H9 (cell line): Measurements from ENCODE around the gene CCPG1. TPM values are rescaled to one million over a fixed set of nuclear protein-coding genes. Genes with fewer than 3 reads are reported as not detected.

Experiments
- DNase-seq: peaks from one replicate; pipeline ENCODE4 v3.0.0-alpha.2; 2017
- H2AFZ ChIP-seq: one replicate; pipeline ENCODE4 v1.6.1; 2013; ENCODE audit warnings: mild to moderate bottlenecking, low read length, control low read depth, moderate library complexity
- H2AK5ac ChIP-seq: 2 replicates; pipeline ENCODE4 v1.6.1; 2013; ENCODE audit warnings: low read length, control low read depth, mixed read lengths; ENCODE audit not compliant: insufficient read length
- H2BK120ac ChIP-seq: one replicate; pipeline ENCODE4 v1.6.1; 2013; ENCODE audit warnings: low read depth, mild to moderate bottlenecking, low read length, control low read depth, inconsistent platforms; ENCODE audit not compliant: poor library complexity, severe bottlenecking
- H2BK12ac ChIP-seq: 2 replicates; pipeline ENCODE4 v1.6.1; 2013; ENCODE audit warnings: low read length, control low read depth, mixed read lengths, low read depth; ENCODE audit not compliant: insufficient read length
- H2BK15ac ChIP-seq: 2 replicates; pipeline ENCODE4 v1.6.1; 2013; ENCODE audit warnings: low read depth, low read length, control low read depth
- H2BK20ac ChIP-seq: one replicate; pipeline ENCODE4 v1.6.1; 2013; ENCODE audit warnings: low read depth, mild to moderate bottlenecking, low read length, control low read depth, inconsistent platforms; ENCODE audit not compliant: poor library complexity, severe bottlenecking
- H2BK5ac ChIP-seq: 2 replicates; pipeline ENCODE4 v1.6.1; 2013; ENCODE audit warnings: low read length, control low read depth, mixed read lengths; ENCODE audit not compliant: insufficient read length
- H3K14ac ChIP-seq: 2 replicates; pipeline ENCODE4 v1.6.1; 2013; ENCODE audit warnings: low read length, control low read depth; ENCODE audit not compliant: insufficient read depth
- H3K18ac ChIP-seq: 2 replicates; pipeline ENCODE4 v1.6.1; 2013; ENCODE audit warnings: low read depth, mild to moderate bottlenecking, mixed read lengths, low read length, control low read depth; ENCODE audit not compliant: insufficient read length
- H3K23ac ChIP-seq: 2 replicates; pipeline ENCODE4 v1.6.1; 2013; ENCODE audit warnings: low read length, control low read depth, mixed read lengths, low read depth; ENCODE audit not compliant: insufficient read length
- H3K23me2 ChIP-seq: 2 replicates; pipeline ENCODE4 v1.6.1; 2013; ENCODE audit warnings: low read depth, mild to moderate bottlenecking, mixed read lengths, low read length, control low read depth; ENCODE audit not compliant: insufficient read length, poor library complexity, severe bottlenecking
- H3K27ac ChIP-seq: 2 replicates; pipeline ENCODE4 v1.5.1; 2013; ENCODE audit warnings: low read length, control low read depth, mixed read lengths, low read depth; ENCODE audit not compliant: insufficient read length
- H3K27me3 ChIP-seq: 2 replicates; pipeline ENCODE4 v1.6.1; 2013; ENCODE audit warnings: low read length, control low read depth, inconsistent platforms; ENCODE audit not compliant: insufficient read depth
- H3K4ac ChIP-seq: 2 replicates; pipeline ENCODE4 v1.6.1; 2013; ENCODE audit warnings: low read depth, mild to moderate bottlenecking, control low read depth, inconsistent platforms, low read length, moderate library complexity
- H3K4me1 ChIP-seq: 2 replicates; pipeline ENCODE4 v1.6.1; 2013; ENCODE audit warnings: low read length, control low read depth, inconsistent platforms; ENCODE audit not compliant: insufficient read depth
- H3K4me2 ChIP-seq: 2 replicates; pipeline ENCODE4 v1.6.1; 2013; ENCODE audit warnings: low read length, control low read depth, mixed read lengths; ENCODE audit not compliant: insufficient read length, insufficient read depth
- H3K56ac ChIP-seq: 2 replicates; pipeline ENCODE4 v1.6.1; 2013; ENCODE audit warnings: low read depth, mild to moderate bottlenecking, mixed read lengths, low read length, control low read depth; ENCODE audit not compliant: insufficient read length
- H3K79me1 ChIP-seq: 2 replicates; pipeline ENCODE4 v1.6.1; 2013; ENCODE audit warnings: low read depth, mild to moderate bottlenecking, moderate library complexity, low read length, control low read depth, inconsistent platforms; ENCODE audit not compliant: insufficient read depth, poor library complexity, severe bottlenecking
- H3K79me2 ChIP-seq: 2 replicates; pipeline ENCODE4 v1.6.1; 2013; ENCODE audit warnings: low read length, control low read depth, inconsistent platforms; ENCODE audit not compliant: insufficient read depth
- H3K9ac ChIP-seq: 2 replicates; pipeline ENCODE4 v1.6.1; 2013; ENCODE audit warnings: low read length, control low read depth, mixed read lengths; ENCODE audit not compliant: insufficient read length; ENCODE audit errors: extremely low read depth
- H3K9me3 ChIP-seq: one replicate; pipeline ENCODE4 v1.6.1; 2013; ENCODE audit warnings: low read depth, low read length, inconsistent platforms; ENCODE audit not compliant: control insufficient read depth
- H3T11ph ChIP-seq: one replicate; pipeline ENCODE4 v1.6.1; 2013; ENCODE audit warnings: mild to moderate bottlenecking, low read length, control low read depth, inconsistent platforms
- H4K20me1 ChIP-seq: one replicate; pipeline ENCODE4 v1.6.1; 2013; ENCODE audit not compliant: control insufficient read depth, insufficient read length, insufficient read depth
- H4K5ac ChIP-seq: 2 replicates; pipeline ENCODE4 v1.6.1; 2013; ENCODE audit warnings: low read depth, mild to moderate bottlenecking, mixed read lengths, low read length, control low read depth; ENCODE audit not compliant: insufficient read length
- H4K8ac ChIP-seq: replicated peaks from 2 replicates; pipeline ENCODE4 v1.6.1; 2013; ENCODE audit warnings: low read length, control low read depth, mixed read lengths, low read depth; ENCODE audit not compliant: insufficient read length
- H4K91ac ChIP-seq: 2 replicates; pipeline ENCODE4 v1.6.1; 2013; ENCODE audit warnings: low read depth, mild to moderate bottlenecking, moderate library complexity, mixed read lengths, low read length, control low read depth; ENCODE audit not compliant: insufficient read length
- H3K27ac Mint-ChIP-seq, 3 experiments: 2 replicates in 2 of 3; 3 replicates in 1 of 3; pipeline ENCODE4 v1.8.0; 2020 to 2021; ENCODE audit warnings: mixed read lengths in 3 of 3, mild to moderate bottlenecking in 1 of 3, moderate library complexity in 1 of 3
- H3K27me3 Mint-ChIP-seq: 2 replicates; pipeline ENCODE4 v1.8.0; 2021; ENCODE audit warnings: low read depth, mild to moderate bottlenecking, moderate library complexity, mixed read lengths
- H3K36me3 Mint-ChIP-seq, 3 experiments: 2 replicates in 2 of 3; 3 replicates in 1 of 3; pipeline ENCODE4 v1.8.0; 2020 to 2021; ENCODE audit warnings: low read depth in 3 of 3, mixed read lengths in 3 of 3; ENCODE audit not compliant: insufficient read depth in 1 of 3
- H3K4me1 Mint-ChIP-seq, 2 experiments: 2 replicates each; pipeline ENCODE4 v1.8.0; 2020; ENCODE audit warnings: mixed read lengths in 2 of 2
- H3K4me3 Mint-ChIP-seq, 2 experiments: 2 replicates in 1 of 2; 3 replicates in 1 of 2; pipeline ENCODE4 v1.8.0; 2020 to 2021; ENCODE audit warnings: mild to moderate bottlenecking in 2 of 2, mixed read lengths in 2 of 2, moderate library complexity in 1 of 2
- H3K9me3 Mint-ChIP-seq, 2 experiments: 2 replicates in 1 of 2; 3 replicates in 1 of 2; pipeline ENCODE4 v1.8.0; 2020; ENCODE audit warnings: mild to moderate bottlenecking in 2 of 2, mixed read lengths in 2 of 2, moderate library complexity in 1 of 2
- CTCF ChIP-seq: fragments of 200-600 bp; sonication (generic); conservative IDR thresholded peaks from 3 replicates; pipeline ENCODE4 v1.8.0; 2021; ENCODE audit warnings: antibody characterized with exemption, mild to moderate bottlenecking
- WGBS: extraction: QIAGEN DNeasy Blood & Tissue Kit; methylation state at CpG from one replicate; pipeline ENCODE4 v1.1.7; 2013; ENCODE audit warnings: missing lambda C conversion rate, low lambda C conversion rate, mixed read lengths; ENCODE audit not compliant: insufficient read length; ENCODE audit errors: extremely low coverage; 5-methylcytosine and 5-hydroxymethylcytosine counted together
- total RNA-seq: library from RNA; stranded (reverse); gene quantifications from 2 replicates; pipeline ENCODE4 v1.2.1, GENCODE V29; 2021

CCPG1 gene
- total RNA-seq, 1 experiment from 2014 or later, result 9.0 TPM

- no peak overlapping the region for H2BK15ac ChIP-seq
Measured at GRCh38 chr15:55357774-55358173, 50.4 kb downstream of the CCPG1 start.

More at GRCh38 chr15:55357774-55358173, 50.4 kb downstream of the CCPG1 start:
- Histone ChIP-seq H3K56ac (no peak overlapping the region), H4K91ac (no peak overlapping the region), H3K4ac (no peak overlapping the region), H3K79me1 (no peaks in the 10 kb centered on the region), H3K4me2 (no peak overlapping the region), H2AK5ac (no peak overlapping the region), H3K23me2 (no peaks in the 10 kb centered on the region), H4K5ac (no peak overlapping the region), H3K18ac (no peak overlapping the region), H3T11ph (no peak overlapping the region), H2AFZ (no peak overlapping the region), H3K79me2 (no peaks in the 10 kb centered on the region), H4K8ac (no peak overlapping the region), H4K20me1 (no peaks in the 10 kb centered on the region), H3K14ac (no peak overlapping the region), H2BK120ac (no peak overlapping the region), H3K9me3 (no peaks in the 10 kb centered on the region), H2BK12ac (no peak overlapping the region), H3K23ac (no peak overlapping the region), H3K4me1 (no peaks in the 10 kb centered on the region), H3K27ac (no peak overlapping the region), H3K9ac (no peak overlapping the region), H3K27me3 (no peaks in the 10 kb centered on the region), H2BK20ac (no peak overlapping the region), H2BK5ac (no peak overlapping the region)
- H3K27me3 Mint-ChIP-seq, result no peaks in the 10 kb centered on the region
- H3K27ac Mint-ChIP-seq, result no peak overlapping the region
- no peak for DNase-seq
- TF ChIP-seq CTCF, result no peak
- no peak overlapping the region for H3K4me3 Mint-ChIP-seq
- WGBS, result no CpG with 5 or more reads among the region's 2 CpGs
- H3K36me3 Mint-ChIP-seq, result no peaks in the 10 kb centered on the region; a peak in 1 of 7 replicates
- H3K9me3 Mint-ChIP-seq, result no peaks in the 10 kb centered on the region
- peaks cover 5 to 13% of the 10 kb centered on the region in 2 experiments for H3K4me1 Mint-ChIP-seq
